Kidney (tissue), 14 donors: ENCODE measurements around the gene CHID1. TPM values are rescaled to one million over a fixed set of nuclear protein-coding genes. Genes with fewer than 3 reads are reported as not detected.

Source experiments
- DNase-seq, 5 donors: peaks; one replicate each; pipeline ENCODE4 v3.0.0-alpha.2; 2013 to 2020
- FAIRE-seq: peaks from 2 replicates; lab custom pipeline; 2012; peaks lifted over from hg19 to GRCh38; lab: Jason Lieb, UNC
- H3K27ac ChIP-seq, 2 donors: one replicate each; pipeline ENCODE4 v1.7.0; 2013; ENCODE audit warnings: low read depth in 2 of 2, low read length in 2 of 2, inconsistent platforms in 1 of 2
- H3K27me3 ChIP-seq: one replicate; pipeline ENCODE4 v1.7.1; 2013; ENCODE audit warnings: low read length, inconsistent platforms; ENCODE audit not compliant: control insufficient read depth, insufficient read depth
- H3K36me3 ChIP-seq, 3 donors: one replicate each; pipeline versions ENCODE4 v1.7.0 to v1.7.1; 2013; ENCODE audit warnings: low read length in 3 of 3, control low read depth in 1 of 3, inconsistent platforms in 1 of 3; ENCODE audit not compliant: insufficient read depth in 3 of 3, control insufficient read depth in 2 of 3
- H3K4me1 ChIP-seq, 3 donors: one replicate each; pipeline versions ENCODE4 v1.7.0 to v1.7.1; 2013; ENCODE audit warnings: low read length in 3 of 3, inconsistent platforms in 1 of 3, low read depth in 1 of 3; ENCODE audit not compliant: control insufficient read depth in 2 of 3, insufficient read depth in 2 of 3
- H3K4me3 ChIP-seq, 3 donors: one replicate each; pipeline versions ENCODE4 v1.7.0 to v1.8.1; 2013; ENCODE audit warnings: low read length in 3 of 3, control low read depth in 1 of 3, inconsistent platforms in 1 of 3
- H3K9ac ChIP-seq, 3 donors: one replicate each; pipeline versions ENCODE4 v1.7.0 to v1.7.1; 2013; ENCODE audit warnings: low read length in 3 of 3, control low read depth in 1 of 3, inconsistent platforms in 1 of 3
- H3K9me3 ChIP-seq, 3 donors: one replicate each; pipeline versions ENCODE4 v1.7.0 to v1.7.1; 2013; ENCODE audit warnings: low read length in 3 of 3, control low read depth in 1 of 3, inconsistent platforms in 1 of 3; ENCODE audit not compliant: control insufficient read depth in 2 of 3, insufficient read depth in 1 of 3
- CTCF ChIP-seq: IDR thresholded peaks from 3 replicates; pipeline ENCODE4 v1.5.1; 2012; ENCODE audit warnings: mild to moderate bottlenecking, moderate library complexity, borderline replicate concordance; ENCODE audit not compliant: insufficient read depth; ENCODE audit errors: extremely low read depth
- intact Hi-C: fragments of 100-400 bp; cut with DNase I; formaldehyde crosslinking; loops from one replicate; pipeline ENCODE4 v1.11.1; 2022
- polyA plus RNA-seq: library from polyadenylated mRNA; stranded (reverse); fragments of 350-450 nt; fragmentation: Illumina TruSeq; extraction: RNeasy Lipid Tissue Mini Kit (QIAGEN cat#74804); gene quantifications from one replicate; pipeline ENCODE4 v1.2.3, GENCODE V29; 2014; ENCODE audit warnings: low read depth, low replicate concordance; ENCODE audit not compliant: insufficient read depth
- total RNA-seq: library from RNA; stranded (reverse); fragmentation: NEBNext Ultra II Directional; extraction: Animal tissue kit (Norgen Biotek cat#: 25700); gene quantifications from one replicate; pipeline ENCODE4 v1.2.1, GENCODE V29; 2021
- donor health status: control.
- donor health status: control.
- donor health status: control.
- donor health status: control.
- donor health status: control.
- donor health status: DM: yes; HTN: yes; CAD: no.
- donor health status: Normal renal cell carcinoma (clear cell type).

CHID1 gene
- total and polyA plus RNA-seq, 2 donors from 2014 or later, result 82.2 to 128 TPM

- no peak for TF ChIP-seq CTCF
- intact Hi-C loops, result no loop called here
- Histone ChIP-seq H3K4me3 (peak overlapping the region in 1 of 3 donors; percentile 4), H3K9me3 (no peaks in the 10 kb centered on the region), H3K27me3 (no peaks in the 10 kb centered on the region), H3K9ac (no peak overlapping the region), H3K27ac (no peak overlapping the region), H3K36me3 (no peaks in the 10 kb centered on the region), H3K4me1 (peaks cover 0 to 22% (median 10%) of the 10 kb centered on the region in 3 donors)
- DNase-seq (peak in 3 of 5 donors; percentile 74 to 84 (median 78)), FAIRE-seq (no peak)
Measured at GRCh38 chr11:849104-849824, 61.3 kb downstream of the CHID1 start.

GRCh38 chr11:848380-848931, 62.2 kb downstream of the CHID1 start:
- Histone ChIP-seq H3K9ac (no peak overlapping the region), H3K27me3 (no peaks in the 10 kb centered on the region), H3K9me3 (no peaks in the 10 kb centered on the region), H3K36me3 (no peaks in the 10 kb centered on the region), H3K4me1 (peaks cover 0 to 26% (median 10%) of the 10 kb centered on the region in 3 donors), H3K27ac (no peak overlapping the region), H3K4me3 (no peak overlapping the region)
- peak; percentile 61 for TF ChIP-seq CTCF
- peak in 2 of 5 donors; percentile 47 to 80 for DNase-seq
- FAIRE-seq, result no peak
- intact Hi-C loops, result no loop called here

- Histone ChIP-seq H3K27ac (no peak overlapping the region), H3K4me1 (peaks cover 0 to 29% (median 10%) of the 10 kb centered on the region in 3 donors), H3K27me3 (no peaks in the 10 kb centered on the region), H3K4me3 (no peak overlapping the region), H3K9me3 (no peaks in the 10 kb centered on the region), H3K36me3 (no peaks in the 10 kb centered on the region), H3K9ac (no peak overlapping the region)
- DNase-seq (no peak), FAIRE-seq (no peak)
- TF ChIP-seq CTCF, result no peak
- intact Hi-C loops, result no loop called here
Measured at GRCh38 chr11:847876-848275, 62.7 kb downstream of the CHID1 start.
